Measurements from ENCODE around the gene GMNN.

DNA sequence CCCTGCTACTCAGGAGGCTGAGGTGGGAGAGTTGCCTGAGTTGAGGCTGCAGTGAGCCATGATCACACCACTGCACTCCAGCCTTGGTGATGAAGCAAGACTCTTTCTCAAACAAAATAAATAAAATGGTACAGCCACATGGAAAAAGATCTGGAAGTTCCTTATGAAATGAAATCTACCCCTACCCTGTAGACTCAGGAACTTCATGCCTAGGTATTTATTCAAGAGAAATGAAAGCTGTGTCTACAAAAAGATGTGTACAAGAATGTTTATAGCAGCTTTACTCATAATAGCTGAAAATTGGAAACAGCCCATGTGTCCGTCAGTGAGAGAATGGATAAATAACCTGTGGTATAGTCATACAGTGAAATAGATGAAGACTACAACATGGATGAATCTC lies 40.6 kb upstream of the GMNN start:
- TF ChIP-seq POLR2A (IDR thresholded peaks at IDR 0.05) (no peak), POLR2AphosphoS5 (IDR thresholded peaks at IDR 0.05) (no peak)
- TF ChIP-seq, protein P1, sequence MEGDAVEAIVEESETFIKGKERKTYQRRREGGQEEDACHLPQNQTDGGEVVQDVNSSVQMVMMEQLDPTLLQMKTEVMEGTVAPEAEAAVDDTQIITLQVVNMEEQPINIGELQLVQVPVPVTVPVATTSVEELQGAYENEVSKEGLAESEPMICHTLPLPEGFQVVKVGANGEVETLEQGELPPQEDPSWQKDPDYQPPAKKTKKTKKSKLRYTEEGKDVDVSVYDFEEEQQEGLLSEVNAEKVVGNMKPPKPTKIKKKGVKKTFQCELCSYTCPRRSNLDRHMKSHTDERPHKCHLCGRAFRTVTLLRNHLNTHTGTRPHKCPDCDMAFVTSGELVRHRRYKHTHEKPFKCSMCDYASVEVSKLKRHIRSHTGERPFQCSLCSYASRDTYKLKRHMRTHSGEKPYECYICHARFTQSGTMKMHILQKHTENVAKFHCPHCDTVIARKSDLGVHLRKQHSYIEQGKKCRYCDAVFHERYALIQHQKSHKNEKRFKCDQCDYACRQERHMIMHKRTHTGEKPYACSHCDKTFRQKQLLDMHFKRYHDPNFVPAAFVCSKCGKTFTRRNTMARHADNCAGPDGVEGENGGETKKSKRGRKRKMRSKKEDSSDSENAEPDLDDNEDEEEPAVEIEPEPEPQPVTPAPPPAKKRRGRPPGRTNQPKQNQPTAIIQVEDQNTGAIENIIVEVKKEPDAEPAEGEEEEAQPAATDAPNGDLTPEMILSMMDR (IDR thresholded peaks at IDR 0.05): no peak

Measured in breast epithelium (tissue), 3 donors.